Choroid plexus epithelial cell (primary cell): ENCODE measurements around the gene LEUTX.
"Not testable (repeated sequence)": the region's sequence is repeated elsewhere in the genome, so short reads cannot be mapped to it uniquely, and the experiment has no call there.

Experiments used
- DNase-seq: peaks from one replicate; pipeline ENCODE4 v3.0.0-alpha.2; 2010; ENCODE audit warnings: low read depth
- H3K4me3 ChIP-seq: 2 replicates; pipeline ENCODE4 v1.5.1; 2011; ENCODE audit warnings: low read depth, mild to moderate bottlenecking, control low read depth, low read length, moderate library complexity
- CTCF ChIP-seq: conservative IDR thresholded peaks from 2 replicates; pipeline ENCODE4 v1.5.1; 2011; ENCODE audit warnings: low read depth, mild to moderate bottlenecking, control low read depth, inconsistent platforms, low read length, moderate library complexity

The LEUTX gene

GRCh38 chr19:39752795-39753194 lies 25.9 kb upstream of the LEUTX start:
- DNase-seq, result no peak
- TF ChIP-seq CTCF, result no peak
- no peak overlapping the region for H3K4me3 ChIP-seq

- TF ChIP-seq CTCF, result no peak
- no peak for DNase-seq
- H3K4me3 ChIP-seq, result no peak overlapping the region
These were observed 24.1 kb upstream of the LEUTX start for GRCh38 chr19:39754544-39754943.

DNA sequence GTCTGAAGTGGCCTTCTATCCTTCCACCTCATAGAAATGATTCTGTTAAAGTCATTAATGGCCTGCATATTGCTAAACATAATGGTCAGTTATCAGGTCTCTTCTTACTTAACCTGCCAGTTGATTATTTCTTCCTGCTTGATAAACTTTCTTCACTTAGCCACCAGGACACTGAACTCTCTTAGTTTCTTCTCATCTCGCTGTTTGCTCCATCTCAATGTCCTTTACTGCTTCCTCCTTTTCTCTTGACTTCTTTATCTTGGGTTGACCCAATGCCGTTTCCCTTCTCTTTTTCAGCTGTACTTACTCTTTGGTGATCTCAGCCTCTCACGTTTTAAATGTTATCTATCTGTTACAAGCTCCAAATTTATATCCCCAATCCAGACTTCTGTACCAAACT lies 23.7 kb upstream of the LEUTX start:
- H3K4me3 ChIP-seq, result no peak overlapping the region
- no peak for DNase-seq
- no peak for TF ChIP-seq CTCF

DNA sequence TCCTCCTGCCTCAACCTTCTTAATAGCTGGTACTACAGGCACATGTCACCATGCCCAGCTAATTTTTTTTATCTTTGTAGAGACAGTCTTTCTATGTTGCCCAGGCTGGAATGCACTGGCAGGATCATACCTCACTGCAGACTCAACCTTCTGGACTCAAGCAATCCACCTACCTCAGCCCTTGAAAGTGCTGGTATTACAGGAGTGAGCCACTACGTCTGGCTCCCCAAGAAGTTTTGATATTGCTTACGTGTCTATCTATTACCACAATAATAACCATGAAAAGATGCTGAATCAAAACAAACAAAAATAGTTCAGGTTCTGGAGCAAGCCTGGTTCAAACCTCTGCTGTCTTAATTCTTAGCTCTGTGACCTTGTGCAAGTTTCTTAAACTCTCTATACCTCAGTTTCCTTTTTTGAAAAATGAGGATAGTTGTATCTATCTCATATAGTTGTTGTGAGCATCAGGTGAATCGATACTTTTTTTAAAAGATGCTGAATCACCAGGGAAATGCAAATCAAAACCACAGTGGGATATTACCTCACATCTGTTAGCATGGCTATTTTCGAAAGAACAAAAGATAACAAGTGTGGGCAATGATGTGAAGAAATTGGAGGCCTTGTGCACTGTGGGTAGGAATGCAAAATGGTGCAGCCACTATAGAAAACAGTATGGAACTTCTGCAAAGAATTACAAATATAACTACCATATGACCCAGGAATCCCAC lies 19.0 kb upstream of the LEUTX start:
- no peak overlapping the region for H3K4me3 ChIP-seq
- no peak for DNase-seq
- TF ChIP-seq CTCF, result no peak

DNA sequence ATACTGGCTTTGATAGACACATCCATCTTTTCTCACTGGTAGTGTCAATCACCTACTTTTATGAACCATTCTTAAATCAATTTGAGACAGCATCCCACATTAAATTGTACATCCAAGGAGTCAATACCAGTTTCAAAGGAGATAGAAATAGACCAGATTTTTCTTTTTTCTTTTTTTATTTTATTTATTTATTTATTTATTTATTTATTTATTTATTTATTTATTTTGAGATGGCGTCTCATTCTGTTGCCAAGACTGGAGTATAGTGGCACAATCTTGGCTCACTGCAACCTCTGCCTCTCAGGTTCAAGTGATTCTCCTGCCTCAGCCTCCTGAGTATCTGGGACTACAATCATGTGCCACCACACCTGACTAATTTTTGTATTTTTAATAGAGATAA lies 16.8 kb upstream of the LEUTX start:
- H3K4me3 ChIP-seq, DNase-seq: not testable (repeated sequence)

DNA sequence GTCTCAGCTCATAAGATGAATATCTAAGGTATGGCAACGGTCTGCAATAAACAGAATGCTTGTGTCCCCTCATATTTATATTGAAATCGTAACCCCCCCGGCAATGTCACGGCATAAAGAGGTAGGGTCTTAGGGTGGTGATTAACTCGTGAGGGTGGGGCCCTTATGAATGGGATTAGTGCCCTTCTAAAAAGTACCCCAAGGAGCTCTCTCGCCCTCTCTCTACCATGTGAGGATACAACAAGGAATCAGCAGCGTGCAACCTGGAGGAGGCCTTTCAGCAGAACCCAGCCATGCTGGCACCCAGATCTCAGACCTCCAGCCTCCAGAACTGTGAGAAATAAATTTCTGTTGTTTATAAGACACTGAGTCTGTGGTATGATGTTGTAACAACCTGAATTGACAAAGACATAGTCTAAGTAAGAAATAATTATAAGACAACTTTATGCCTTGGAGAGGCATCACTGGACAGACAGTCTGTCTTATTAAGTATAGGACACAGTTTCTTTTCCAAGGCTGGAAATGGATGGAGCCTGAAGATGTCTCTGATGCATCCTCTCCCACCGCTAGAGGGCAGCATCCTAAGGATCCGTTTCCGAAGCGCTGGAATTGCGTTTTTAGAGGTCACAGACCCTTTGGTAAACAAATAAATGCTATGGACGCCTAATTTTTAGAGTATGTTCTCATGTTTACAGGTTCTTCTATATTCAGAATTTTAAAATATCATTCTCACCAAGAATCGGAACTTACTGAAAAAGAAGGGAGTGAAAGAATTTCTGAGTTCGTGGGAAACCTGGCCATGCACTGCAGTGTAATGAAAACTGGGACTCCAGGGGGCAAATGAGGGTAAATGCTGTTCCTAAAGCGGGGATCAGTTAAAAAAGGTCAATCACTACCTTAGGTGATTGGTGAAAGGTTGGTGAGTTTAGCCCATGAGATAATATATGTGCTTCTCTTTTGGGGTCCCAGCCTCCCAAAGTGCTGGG lies 13.3 kb upstream of the LEUTX start:
- TF ChIP-seq CTCF, result peak; percentile 87
- H3K4me3 ChIP-seq, result no peak overlapping the region
- DNase-seq, result peak; percentile 54

DNA sequence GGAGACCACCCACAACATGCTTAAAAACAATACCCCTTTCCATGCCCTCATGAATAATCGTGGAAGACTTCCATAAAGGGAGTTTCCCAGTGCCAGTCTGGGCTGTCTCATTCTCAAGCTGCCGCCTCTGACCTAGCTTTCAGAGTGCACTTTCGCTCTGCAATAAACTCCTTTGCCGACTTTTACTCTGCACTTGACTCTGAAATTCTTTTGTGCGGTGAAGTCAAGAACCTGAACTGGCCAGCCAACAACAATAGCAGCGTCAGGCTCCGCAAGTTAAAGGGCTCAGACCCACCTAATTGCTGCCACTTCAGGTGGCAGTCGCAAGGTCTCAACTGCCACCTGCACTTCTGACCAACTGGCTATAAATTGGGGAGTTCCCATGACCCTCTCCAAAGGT lies 10.3 kb upstream of the LEUTX start:
- TF ChIP-seq CTCF, result no peak
- H3K4me3 ChIP-seq, result no peak overlapping the region

More for the DNA sequence above, 10.3 kb upstream of the LEUTX start:
- DNase-seq, result no peak
